GM19467 (cell line): ENCODE results near the gene CFAP58.

Experiments used
- ATAC-seq: cut with Tn5 transposase; IDR thresholded peaks from one replicate; pipeline ENCODE4 v1.9.1; 2021; ENCODE audit warnings: mild to moderate bottlenecking, moderate library complexity; ENCODE audit not compliant: unreplicated experiment

The CFAP58 gene, protein sequence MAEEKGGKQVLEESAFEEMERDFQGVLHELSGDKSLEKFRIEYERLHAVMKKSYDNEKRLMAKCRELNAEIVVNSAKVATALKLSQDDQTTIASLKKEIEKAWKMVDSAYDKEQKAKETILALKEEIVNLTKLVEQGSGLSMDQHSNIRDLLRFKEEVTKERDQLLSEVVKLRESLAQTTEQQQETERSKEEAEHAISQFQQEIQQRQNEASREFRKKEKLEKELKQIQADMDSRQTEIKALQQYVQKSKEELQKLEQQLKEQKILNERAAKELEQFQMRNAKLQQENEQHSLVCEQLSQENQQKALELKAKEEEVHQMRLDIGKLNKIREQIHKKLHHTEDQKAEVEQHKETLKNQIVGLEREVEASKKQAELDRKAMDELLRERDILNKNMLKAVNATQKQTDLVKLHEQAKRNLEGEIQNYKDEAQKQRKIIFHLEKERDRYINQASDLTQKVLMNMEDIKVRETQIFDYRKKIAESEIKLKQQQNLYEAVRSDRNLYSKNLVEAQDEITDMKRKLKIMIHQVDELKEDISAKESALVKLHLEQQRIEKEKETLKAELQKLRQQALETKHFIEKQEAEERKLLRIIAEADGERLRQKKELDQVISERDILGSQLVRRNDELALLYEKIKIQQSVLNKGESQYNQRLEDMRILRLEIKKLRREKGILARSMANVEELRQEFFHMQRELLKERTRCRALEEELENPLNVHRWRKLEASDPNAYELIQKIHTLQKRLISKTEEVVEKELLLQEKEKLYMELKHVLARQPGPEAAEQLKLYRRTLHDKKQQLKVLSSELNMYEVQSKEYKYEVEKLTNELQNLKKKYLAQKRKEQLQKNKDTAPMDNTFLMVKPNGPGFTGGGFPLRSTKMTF

DNA sequence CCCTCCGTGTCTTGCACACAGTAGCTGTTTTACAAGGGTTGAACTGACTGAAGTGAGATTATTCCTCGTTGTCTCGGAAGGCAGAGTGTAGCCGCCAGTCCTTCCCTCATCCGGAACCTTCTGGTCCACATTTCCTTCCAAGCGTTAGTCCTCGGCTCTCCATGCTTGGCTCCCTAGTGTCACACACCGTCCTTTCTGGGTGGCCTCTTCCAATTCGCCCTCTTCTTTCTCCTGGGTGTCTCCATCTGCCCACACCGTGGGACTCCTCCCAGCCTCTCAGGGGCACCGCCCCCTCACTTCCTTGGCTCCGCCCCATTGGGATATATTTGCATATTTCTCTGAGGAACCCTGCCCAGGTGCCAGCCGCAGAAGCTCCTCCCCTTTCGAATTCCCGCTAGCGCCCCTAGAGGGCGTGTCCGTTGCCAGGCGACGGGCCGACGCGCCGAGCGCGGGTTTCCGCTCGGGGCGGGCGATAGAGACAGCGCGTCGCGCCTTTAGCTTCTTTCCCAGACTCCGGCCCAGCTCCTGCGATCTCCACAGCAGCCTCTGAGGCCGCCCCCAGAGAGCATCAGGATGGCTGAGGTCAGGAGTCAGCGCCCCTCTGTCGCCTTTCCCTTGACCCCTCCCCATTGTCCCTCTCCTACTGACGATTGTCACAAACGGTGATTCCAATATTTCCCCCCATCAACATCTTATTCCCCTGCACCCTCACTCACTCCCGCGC lies at the start of gene CFAP58:
TSS of gene CFAP58 (plus strand) at position 509 of the 724 bp plus-strand sequence. CDS start at position 574, 65 bp downstream.
- ATAC-seq: peak; percentile 65

DNA sequence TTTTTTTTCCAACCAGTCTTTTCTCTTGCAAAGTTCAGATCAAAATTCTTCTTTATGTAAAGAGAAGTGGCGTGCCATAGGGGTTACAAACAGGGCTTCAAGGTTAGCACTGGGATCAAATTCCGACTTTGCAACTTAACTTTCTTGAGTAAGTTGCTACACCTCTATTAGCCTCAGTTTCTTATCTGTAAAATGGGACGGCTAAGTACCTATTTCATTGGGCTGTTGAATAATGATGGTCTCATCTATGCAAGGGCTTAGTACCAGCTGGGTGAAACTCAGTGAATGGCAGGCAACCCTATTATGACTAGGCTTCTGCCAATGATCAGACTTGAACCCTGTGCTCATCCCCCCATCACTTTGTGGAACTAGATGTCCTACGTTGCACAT lies 49.3 kb upstream of the CFAP58 start:
- ATAC-seq: no peak

DNA sequence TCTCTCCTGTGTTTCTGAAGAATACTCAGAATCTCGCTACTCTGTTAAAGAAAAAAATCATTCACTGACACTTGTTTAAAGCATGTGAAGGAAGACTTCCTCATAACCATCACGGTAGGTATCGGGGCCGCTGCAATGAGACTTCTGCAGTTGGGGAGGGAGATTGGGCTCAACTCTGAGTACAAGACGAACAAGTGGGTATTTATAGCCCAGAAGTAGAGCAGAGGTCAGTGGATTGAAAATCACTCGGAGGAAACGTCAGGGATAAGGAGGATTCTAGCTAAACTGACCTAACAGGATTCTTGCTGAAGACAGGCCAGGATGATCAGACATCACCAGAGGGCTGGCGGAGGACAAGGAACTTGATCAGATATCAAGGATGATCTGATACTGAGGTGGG lies 48.7 kb upstream of the CFAP58 start:
- no peak for ATAC-seq

DNA sequence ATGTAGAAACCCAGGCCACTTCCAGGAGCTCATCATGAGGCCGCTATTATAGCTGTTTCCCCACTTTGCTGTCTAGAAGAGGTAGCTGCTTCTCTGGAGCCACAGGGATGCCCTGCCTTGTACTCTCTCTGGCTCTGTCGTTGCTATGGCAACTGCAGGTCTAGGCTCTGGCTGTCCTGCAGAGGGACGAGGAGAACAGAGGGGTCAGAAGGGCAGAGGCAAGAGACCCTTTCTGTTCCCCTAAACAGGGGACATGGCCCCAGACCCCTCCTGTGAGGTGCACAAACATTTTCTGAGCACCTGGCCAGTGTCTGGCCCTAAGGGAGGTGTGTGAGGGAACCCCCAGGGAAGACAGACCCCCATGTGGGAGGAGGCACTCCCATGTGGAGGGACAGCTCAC lies 46.7 kb upstream of the CFAP58 start:
- no peak for ATAC-seq

DNA sequence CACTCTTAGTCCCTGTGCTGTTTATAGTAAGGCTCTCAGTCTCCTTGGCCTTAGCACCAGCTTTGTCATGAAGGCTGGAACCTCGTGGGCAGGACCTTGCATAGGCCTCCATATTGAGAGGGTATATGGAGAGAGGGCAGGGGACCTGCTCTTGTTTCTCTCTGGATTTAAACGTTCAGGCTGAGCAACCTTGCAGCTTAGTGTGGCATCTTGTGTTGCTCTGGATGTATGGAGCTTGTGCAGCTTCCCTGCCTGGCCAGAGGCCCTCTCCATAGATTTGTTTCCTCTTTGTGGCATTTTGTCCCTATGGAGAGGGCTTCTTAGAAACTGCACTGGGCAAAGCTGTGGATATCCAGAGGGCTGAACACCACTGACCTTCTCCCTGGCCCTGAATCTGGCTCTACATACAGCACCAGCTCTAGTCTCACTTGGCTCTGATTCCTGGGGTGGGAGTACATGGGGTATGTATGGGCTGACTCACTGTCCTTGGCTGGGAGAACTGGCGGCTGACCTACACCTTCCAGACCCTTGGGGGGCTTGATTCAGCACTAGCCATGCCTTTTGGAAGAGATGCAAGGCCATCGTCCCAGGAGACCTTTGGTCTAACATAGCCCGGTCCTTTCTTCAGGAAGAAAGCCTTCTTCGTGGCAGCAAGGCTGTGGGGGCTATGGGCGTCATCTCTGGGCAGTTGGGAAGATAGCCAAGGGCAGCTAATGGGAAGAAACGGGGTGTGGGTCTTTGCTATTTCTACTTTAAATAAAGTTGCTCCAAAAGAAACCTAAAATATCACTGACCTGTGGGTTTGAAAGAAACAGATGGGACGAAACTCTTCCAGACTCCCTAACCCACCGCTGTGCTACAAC lies 45.8 kb upstream of the CFAP58 start:
- no peak for ATAC-seq

DNA sequence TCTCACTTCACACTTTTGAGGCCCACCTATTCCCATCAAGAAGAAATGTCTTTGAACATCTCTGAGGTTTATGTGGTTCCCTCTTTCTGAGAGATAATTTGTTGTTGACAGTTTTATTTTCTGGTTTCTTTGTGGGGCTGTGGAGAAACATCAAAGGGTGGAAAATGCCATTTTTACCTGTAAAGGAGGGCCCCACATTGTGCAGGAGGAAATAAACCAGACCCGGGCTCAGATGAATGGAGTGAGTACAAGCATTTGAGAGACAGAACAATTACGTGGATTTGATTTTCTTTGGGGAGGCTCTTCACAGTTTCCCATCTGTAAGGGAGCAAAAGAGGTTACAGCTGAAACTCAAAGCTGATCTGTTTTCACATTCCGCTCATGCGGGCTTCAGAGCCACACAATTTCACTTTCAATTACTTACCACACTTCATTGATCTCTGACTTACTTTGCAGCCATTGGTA lies 45.2 kb upstream of the CFAP58 start:
- ATAC-seq: peak; percentile 73

DNA sequence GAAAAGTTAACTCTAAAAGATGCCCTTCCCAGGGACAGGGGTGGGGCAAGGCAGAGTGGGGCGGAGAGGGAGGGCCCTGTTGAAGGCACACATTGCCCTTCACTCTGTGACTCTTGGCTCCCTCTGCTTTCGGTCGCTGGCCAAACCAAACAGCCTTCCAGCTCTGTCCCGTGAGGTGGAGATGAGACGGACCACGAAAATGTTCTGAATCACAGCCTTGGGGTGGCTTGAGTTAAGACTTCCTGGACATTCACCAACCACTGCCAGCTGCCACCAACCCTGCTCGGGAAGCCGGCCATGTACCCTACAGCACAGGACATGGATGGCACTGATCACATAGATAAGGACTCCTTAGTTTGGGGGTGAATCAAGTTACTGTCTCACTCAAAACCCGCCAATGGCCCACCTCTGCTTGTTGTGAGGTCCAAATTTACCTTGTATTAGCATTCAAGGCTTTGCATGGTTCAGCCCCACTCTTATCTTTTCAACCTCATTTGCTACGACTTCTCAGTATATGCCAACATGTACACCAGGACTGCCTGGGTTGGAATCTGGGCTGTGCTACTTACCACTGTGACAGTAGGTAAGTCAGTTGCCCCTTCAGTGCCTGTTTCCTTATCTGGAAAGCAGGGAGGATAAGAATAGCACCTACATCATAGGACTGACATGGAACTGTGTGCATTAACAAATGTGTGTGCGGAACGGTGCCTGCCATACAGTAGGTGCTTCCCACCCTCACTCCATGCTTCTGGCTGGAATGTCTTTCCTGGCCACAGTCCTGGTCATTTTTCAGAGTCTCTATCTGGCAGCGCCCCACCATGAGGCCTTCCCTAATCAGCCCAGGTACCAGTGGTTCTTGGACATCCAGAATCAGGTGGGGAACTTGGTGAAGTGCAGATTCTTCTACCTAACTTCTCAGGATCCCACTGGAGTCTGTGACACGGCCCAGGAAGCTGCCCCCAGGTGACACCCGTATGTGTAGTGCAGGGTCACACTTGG lies 43.4 kb upstream of the CFAP58 start:
- ATAC-seq: no peak

DNA sequence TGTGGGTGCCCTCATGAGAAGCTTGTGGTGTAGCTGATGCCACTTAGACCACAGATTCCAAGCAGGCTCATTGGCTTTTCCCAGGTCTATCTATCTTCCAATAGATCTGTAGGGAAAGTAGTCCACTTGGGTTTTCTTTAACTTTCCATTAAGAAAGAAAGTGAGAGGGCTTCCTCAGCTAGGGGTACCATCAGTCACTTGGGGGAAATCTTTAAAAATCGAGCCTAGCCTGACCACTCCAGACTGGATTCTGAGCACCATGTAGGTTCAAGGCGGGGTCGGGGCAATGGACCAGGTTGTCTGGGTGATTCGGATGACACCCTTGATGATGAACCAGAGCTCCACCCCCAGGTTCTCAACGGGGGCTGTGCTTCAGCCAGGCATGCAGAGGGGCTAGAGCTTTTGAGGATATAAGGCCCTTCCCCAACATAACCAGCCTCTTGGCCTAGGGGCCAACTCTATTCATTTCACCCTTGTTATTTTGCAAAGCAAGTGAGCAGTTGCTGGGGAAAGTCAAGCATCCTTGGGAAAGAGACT lies 42.4 kb upstream of the CFAP58 start:
- ATAC-seq: no peak

DNA sequence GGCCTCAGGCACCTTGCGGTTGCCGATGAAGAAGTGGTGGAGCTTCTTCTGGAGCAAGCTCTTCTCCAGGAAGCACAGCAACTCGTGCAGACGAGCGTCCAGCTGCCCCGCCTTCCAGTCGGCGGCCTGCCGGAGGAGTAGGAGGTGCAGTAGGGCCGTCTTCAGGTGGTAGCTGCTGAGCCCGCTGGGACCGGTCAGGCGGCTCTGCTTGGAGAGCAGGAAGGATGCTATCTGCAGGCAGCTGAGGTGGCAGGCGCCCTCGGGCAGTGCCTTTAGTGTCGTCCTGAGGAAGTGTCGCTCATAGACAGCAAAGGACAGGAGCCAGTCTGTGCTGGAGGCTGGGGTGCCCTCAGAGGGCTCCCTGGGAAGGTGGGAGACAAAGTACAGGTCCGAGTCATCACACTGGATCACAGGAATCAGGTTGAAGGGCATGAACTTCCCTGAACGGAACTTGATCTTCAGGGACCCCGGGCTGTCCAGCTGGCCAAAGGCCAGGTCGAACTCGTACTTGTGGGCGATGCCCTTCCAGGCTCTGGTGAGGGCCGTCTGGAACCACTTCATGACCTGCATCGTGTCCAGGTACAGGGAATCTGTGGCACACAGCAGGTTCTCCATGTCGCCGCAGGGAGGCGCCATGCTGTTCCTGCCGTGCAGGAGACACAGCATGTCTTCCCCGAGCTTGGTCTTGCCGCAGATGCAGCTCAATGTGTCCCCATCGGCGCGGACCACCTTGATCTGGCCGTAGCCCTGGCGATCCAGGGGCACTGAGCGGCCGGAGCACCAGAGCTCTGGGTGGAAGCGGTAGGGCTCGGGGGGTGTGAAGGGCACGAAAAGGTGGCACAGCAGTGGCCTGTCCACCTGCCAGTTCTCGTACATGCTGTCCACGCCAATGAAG lies 38.8 kb upstream of the CFAP58 start:
- ATAC-seq: no peak

DNA sequence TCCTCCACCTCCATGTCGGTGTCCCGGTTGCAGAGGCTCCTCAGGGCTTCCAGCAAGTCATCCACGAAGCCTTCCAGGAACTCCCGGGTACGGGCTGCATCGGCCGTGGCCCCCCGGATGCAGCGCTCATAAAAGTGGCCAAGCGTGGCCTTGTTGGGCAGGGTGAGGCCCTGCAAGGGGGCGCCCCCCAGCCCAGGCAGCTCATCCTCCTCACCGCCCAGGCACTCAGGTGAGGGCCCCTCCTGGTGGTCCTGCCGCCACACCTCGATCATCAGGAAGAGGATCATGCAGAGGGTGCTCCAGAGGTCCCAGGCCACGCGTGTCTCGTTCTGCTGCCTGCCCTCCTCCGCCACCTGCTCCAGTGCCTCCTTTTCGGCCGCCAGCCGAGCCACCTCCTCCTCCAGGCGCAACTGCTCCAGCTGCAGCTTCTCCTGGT lies 38.1 kb upstream of the CFAP58 start:
- no peak for ATAC-seq

DNA sequence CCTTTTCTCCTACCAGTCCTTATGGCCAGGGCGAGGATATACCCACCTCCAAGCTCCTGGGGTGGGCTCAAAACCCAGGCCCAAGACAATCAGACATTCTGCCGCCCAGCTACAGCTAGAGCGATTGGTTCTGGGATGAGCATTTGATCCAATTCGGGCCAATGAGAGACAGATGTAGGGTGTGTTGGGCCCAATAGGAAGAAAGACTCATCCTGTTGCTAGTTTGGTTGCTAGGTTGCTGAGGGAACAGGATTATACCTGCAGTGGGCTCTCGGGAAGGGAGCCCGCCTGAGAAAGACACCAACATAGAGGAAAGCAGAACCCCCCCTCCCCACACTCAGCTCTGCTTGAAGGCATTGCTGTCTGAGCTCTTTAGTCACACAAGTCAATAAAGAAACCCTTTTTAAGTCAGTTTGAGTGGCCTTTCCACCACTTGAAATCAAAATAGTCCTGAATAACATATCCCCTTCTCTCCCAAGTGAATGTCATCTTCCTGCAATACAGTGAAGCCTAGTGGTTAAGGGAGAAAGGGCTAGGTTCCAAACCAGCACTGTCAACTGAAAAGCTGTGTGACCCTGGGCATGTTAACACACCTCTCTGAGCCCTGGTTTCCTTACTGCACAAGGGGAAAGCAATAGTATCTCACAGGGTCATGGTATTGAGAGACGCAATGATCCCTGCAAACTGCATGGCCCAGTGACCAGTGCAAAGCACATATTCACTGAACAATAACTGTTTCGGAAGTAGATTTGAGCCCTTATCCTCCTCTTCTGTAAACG lies 37.1 kb upstream of the CFAP58 start:
- ATAC-seq: no peak

DNA sequence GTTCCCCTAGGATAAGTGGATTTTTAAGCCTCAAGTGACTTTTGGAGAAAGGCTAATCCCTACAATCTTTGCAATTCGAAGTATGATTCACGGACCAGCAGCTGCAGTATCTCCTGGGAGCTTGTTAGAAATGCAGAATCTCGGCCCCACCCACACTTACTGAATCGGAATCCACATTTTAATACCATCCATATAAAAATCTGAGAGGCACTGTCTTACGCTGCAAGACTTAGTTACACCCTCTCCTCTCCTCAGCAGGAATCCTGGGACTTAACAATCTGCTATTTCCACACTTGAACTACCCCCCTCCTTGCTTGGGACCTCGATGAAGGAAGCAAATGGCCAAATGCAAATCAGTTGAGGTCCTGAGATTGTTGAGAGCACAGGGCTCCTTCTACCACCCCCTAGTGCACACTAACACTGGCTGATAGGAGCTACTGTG lies 36.3 kb upstream of the CFAP58 start:
- no peak for ATAC-seq

DNA sequence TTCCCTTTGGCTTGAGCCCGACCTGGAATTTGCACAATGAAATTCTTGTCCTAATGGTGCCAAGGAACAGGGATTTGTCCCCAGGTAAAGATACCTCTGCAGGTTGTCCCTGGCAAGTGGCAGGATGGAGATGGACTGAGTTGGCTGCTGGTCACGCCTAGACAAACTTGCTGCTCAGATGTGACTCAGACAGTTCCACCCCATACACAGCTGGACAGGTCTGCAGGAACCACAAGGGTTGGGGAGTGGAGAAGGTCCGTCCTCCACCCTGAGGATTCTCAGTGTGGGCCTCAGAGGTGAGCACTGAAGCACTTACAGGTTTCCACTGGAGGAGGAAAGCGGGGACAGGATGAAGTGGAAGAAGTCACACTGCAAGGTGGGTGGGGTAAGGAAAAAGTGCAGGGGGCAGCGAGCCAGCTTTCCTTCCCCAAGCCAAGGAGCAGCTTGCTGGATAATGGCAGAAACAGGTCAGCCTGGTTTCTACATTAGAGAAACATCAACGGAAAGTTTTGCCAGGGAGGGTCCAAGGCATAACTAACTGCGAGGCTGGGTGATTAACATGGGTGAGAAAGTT lies 35.8 kb upstream of the CFAP58 start:
- no peak for ATAC-seq

DNA sequence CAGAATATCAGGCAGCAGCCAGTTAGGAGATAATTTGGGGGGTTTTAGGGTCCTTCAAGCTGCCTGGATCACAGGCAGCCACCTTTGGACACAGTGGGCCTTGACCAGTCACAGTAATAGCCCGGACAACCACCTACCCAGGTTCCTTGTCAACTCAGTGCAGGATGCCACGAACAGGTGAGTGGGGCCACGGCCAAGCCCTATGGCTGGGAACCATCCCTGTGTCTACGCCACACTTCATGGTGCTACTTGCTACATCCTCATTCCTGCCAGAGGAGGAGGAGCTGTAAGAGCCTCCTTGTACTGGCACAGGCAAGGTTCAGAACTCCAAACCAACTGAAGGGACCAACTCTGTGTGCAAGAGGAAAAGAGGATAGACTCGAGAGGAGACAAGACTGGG lies 35.3 kb upstream of the CFAP58 start:
- ATAC-seq: no peak

DNA sequence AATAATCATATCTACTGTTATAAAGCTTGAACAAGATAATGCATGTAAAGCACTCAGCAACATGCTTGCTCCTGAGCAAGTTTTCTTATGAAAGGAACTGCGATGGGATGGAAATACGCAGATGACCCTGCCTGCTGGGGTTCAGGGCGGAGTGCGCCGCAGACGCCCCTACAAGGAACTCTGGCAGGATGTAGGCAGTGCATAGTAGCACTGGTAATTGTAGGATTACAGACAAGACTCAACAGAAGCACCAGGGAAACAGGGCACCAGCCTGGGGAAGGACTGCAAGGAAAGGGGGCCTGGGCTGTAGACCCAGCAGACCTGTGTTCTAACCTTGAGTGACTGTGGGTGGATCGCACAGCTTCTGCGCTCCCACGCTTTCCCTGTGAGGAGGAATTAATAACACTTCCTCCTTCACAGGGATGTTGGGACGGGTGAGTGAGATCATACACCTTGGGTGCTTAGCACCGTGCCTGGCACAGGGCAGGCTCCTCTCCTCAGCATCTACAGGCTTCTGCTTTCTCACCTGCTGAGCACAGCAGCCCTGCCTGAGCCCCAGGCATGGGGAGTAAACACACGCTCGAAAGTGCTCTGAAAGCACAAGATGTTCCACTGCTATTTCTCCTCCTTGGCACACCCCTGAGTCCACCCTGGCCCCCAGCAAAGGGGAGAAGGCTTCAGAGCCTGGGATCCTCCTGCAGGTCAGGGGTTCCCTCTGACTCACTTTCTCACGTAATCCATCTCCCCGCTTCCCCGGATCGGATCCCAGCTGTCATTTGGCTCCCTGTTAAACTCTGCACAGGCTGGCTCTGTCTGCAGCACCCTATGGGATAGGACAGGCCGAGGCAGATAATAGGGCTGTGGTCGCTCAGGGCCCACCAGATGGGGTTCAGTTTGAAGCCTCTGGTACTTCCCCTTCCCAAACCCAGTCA lies 34.6 kb upstream of the CFAP58 start:
- ATAC-seq: no peak

DNA sequence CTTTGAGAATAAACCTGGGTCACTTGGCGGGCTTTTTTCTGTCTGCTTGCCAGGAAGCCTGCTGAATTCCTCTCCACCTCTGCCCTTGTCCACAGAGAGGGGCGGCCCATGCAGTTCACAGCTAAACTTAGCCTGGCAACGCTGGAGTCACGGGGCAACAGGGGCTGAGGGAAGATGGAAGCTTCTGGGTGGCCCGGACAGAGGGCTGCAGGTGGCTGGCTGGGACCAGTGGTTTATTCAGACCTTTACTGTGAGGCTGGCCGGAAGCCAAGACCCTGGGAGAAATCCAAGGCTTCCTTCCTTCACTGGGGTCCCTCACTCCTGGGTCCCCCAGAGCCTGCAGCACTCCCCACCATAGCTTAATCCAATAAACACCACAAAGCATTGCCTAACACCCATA lies 32.4 kb upstream of the CFAP58 start:
- ATAC-seq: no peak
